Measurements from ENCODE around the gene WDR33.
A peak's percentile ranks its signal among the peaks of the same experiment; 100 is the strongest.

Gene WDR33

DNA sequence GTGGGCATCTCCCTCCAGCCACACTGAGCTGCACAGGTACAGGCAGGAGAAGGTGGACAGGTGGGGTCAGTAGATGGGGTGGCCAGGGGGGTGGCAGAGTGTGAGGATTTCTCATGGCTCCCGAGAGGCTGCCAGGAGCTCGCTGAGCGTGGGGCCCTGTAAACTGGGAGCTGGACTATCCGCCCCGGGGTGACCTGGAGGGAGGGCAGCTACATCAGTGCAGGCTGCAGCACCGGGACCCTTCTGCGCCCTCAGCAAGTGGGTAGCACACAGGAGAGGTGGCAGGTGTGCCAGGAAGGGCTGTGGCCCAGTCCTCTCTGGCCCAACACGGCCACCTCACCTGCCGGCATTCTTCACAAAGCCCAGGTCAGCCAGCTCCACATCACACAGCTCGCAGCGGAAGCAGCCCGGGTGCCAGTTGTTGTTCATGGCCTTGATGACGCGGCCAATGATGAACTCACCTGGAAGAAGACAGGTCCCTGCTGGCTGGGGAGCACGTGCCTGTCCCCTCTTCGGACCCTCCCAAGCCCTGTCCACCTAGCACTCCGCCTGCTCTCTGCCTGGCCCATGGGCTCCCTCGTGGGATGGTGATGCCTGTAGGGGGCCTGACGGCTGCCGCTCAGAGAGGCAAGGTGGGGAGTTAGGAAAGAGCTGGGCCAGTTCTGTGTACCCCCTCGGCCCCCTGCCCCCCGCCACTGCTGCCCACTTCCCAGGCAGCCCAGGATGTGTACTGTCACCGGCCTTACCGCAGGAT is 156.7 kb downstream of the WDR33 start:
- H2AK5ac ChIP-seq (ENCODE audit: low read length): no peak overlapping the region
- H4K12ac ChIP-seq (ENCODE audit: low read depth, low read length): no peak overlapping the region
- no peak overlapping the region for H2AFZ ChIP-seq (ENCODE audit: insufficient read depth, low read length, poor library complexity)
- no peak overlapping the region for H3K18ac ChIP-seq (ENCODE audit: low read length)
- no peak overlapping the region for H3K27ac ChIP-seq (ENCODE audit: low read depth, low read length)
- no peak overlapping the region for H3K23ac ChIP-seq (ENCODE audit: low read length)
- peaks cover 2% of the 10 kb centered on the region for H3K9me3 ChIP-seq (ENCODE audit: insufficient read depth, low read depth, low read length)
- no CpG with 5 or more reads among the region's 24 CpGs for WGBS (ENCODE audit: extremely low coverage, insufficient coverage, insufficient read length)
- no peaks in the 10 kb centered on the region for H3K27me3 ChIP-seq (ENCODE audit: insufficient read depth, low read length)
- no peak overlapping the region for H4K8ac ChIP-seq (ENCODE audit: low read depth, low read length)
- no peaks in the 10 kb centered on the region for H3K79me2 ChIP-seq (ENCODE audit: control insufficient read depth, insufficient read depth, low read length, poor library complexity)
- no peaks in the 10 kb centered on the region for H3K79me1 ChIP-seq (ENCODE audit: low read length)
- no peak overlapping the region for H3K4me2 ChIP-seq (ENCODE audit: low read length)
- H2BK120ac ChIP-seq (ENCODE audit: insufficient read depth, low read length, poor library complexity): no peak overlapping the region
- H3K4me3 ChIP-seq (ENCODE audit: low read depth, low read length): no peak overlapping the region
- no peak overlapping the region for H3K4ac ChIP-seq (ENCODE audit: low read depth, low read length)
- no peak overlapping the region for H3K14ac ChIP-seq (ENCODE audit: low read length)
- no peak overlapping the region for H4K91ac ChIP-seq (ENCODE audit: low read depth, low read length)
- no peak for DNase-seq
- H2BK12ac ChIP-seq (ENCODE audit: low read length): no peak overlapping the region
- no peak overlapping the region for H2BK5ac ChIP-seq (ENCODE audit: low read depth, low read length, poor library complexity)
- H3K36me3 ChIP-seq (ENCODE audit: control insufficient read depth in 1 of 2, insufficient read depth in 2 of 2, low read length in 2 of 2): peaks cover 0 to 2% of the 10 kb centered on the region in 2 experiments
- H3K4me1 ChIP-seq (ENCODE audit: control insufficient read depth in 1 of 2, insufficient read depth in 2 of 2, low read length in 2 of 2): peaks cover 16 to 19% of the 10 kb centered on the region in 2 experiments
- H3K9ac ChIP-seq (ENCODE audit: low read length): no peak overlapping the region

DNA sequence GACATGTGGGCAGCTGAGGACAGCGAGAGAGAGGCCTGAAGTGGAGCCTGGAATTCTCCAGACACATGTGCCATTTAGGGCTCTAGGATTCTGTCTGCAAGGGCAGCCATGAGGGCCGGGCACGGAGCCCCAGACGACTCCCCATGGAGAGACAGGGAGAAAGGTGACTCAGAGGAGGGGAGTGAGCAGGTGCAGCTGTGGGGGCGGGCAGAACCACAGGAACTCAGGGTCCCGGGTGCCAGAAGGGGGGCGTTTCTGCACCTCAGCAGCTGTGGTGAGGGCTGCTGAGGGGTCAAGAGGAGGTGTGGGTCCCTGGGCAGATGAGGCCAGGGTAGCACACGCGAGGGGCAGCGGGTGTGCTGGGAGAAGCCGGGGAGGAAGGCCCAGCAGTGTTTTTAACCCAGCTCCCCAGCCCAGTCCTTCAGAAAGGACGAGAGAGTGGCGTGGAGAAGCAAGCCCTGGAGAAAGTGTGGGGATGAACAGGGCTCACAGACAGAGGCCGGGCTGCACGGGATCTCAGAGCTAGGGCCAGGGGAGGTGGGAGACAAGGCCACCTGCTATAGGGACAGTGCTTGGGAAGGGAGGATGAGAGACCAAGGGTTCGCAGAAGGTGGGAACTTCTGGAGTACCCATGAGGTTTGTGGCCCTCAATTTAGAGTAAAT is 157.4 kb downstream of the WDR33 start:
- no peak overlapping the region for H3K14ac ChIP-seq (ENCODE audit: low read length)
- no peak overlapping the region for H4K12ac ChIP-seq (ENCODE audit: low read depth, low read length)
- H3K4me1 ChIP-seq (ENCODE audit: control insufficient read depth in 1 of 2, insufficient read depth in 2 of 2, low read length in 2 of 2): peaks cover 12 to 17% of the 10 kb centered on the region in 2 experiments
- peak overlapping the region; percentile 11 for H2AK5ac ChIP-seq (ENCODE audit: low read length)
- DNase-seq: no peak
- H3K4me2 ChIP-seq (ENCODE audit: low read length): no peak overlapping the region
- H2BK12ac ChIP-seq (ENCODE audit: low read length): no peak overlapping the region
- H3K27ac ChIP-seq (ENCODE audit: low read depth, low read length): no peak overlapping the region
- H2BK120ac ChIP-seq (ENCODE audit: insufficient read depth, low read length, poor library complexity): no peak overlapping the region
- H3K9me3 ChIP-seq (ENCODE audit: insufficient read depth, low read depth, low read length): peaks cover 2% of the 10 kb centered on the region
- no CpG with 5 or more reads among the region's 16 CpGs for WGBS (ENCODE audit: extremely low coverage, insufficient coverage, insufficient read length)
- H3K9ac ChIP-seq (ENCODE audit: low read length): no peak overlapping the region
- no peak overlapping the region for H3K4ac ChIP-seq (ENCODE audit: low read depth, low read length)
- no peak overlapping the region for H3K4me3 ChIP-seq (ENCODE audit: low read depth, low read length)
- H3K79me1 ChIP-seq (ENCODE audit: low read length): no peaks in the 10 kb centered on the region
- H3K27me3 ChIP-seq (ENCODE audit: insufficient read depth, low read length): no peaks in the 10 kb centered on the region
- H3K18ac ChIP-seq (ENCODE audit: low read length): no peak overlapping the region
- no peak overlapping the region for H4K8ac ChIP-seq (ENCODE audit: low read depth, low read length)
- H3K23ac ChIP-seq (ENCODE audit: low read length): no peak overlapping the region
- H3K36me3 ChIP-seq (ENCODE audit: control insufficient read depth in 1 of 2, insufficient read depth in 2 of 2, low read length in 2 of 2): peaks cover 0 to 2% of the 10 kb centered on the region in 2 experiments
- H2AFZ ChIP-seq (ENCODE audit: insufficient read depth, low read length, poor library complexity): no peak overlapping the region
- no peak overlapping the region for H2BK5ac ChIP-seq (ENCODE audit: low read depth, low read length, poor library complexity)
- no peak overlapping the region for H4K91ac ChIP-seq (ENCODE audit: low read depth, low read length)
- no peaks in the 10 kb centered on the region for H3K79me2 ChIP-seq (ENCODE audit: control insufficient read depth, insufficient read depth, low read length, poor library complexity)

- H3K23ac ChIP-seq (ENCODE audit: low read length): no peak overlapping the region
- H2AK5ac ChIP-seq (ENCODE audit: low read length): no peak overlapping the region
- H3K4me2 ChIP-seq (ENCODE audit: low read length): no peak overlapping the region
- DNase-seq: no peak
- no peaks in the 10 kb centered on the region for H3K79me2 ChIP-seq (ENCODE audit: control insufficient read depth, insufficient read depth, low read length, poor library complexity)
- peaks cover 2% of the 10 kb centered on the region for H3K9me3 ChIP-seq (ENCODE audit: insufficient read depth, low read depth, low read length)
- no peak overlapping the region for H2AFZ ChIP-seq (ENCODE audit: insufficient read depth, low read length, poor library complexity)
- no peak overlapping the region for H3K14ac ChIP-seq (ENCODE audit: low read length)
- no peak overlapping the region for H2BK12ac ChIP-seq (ENCODE audit: low read length)
- H2BK120ac ChIP-seq (ENCODE audit: insufficient read depth, low read length, poor library complexity): no peak overlapping the region
- no peak overlapping the region for H3K4me3 ChIP-seq (ENCODE audit: low read depth, low read length)
- H3K36me3 ChIP-seq (ENCODE audit: control insufficient read depth in 1 of 2, insufficient read depth in 2 of 2, low read length in 2 of 2): peaks cover 0 to 2% of the 10 kb centered on the region in 2 experiments
- H3K27ac ChIP-seq (ENCODE audit: low read depth, low read length): no peak overlapping the region
- H4K91ac ChIP-seq (ENCODE audit: low read depth, low read length): no peak overlapping the region
- H3K18ac ChIP-seq (ENCODE audit: low read length): no peak overlapping the region
- H3K9ac ChIP-seq (ENCODE audit: low read length): no peak overlapping the region
- H2BK5ac ChIP-seq (ENCODE audit: low read depth, low read length, poor library complexity): no peak overlapping the region
- WGBS (ENCODE audit: extremely low coverage, insufficient coverage, insufficient read length): no CpG with 5 or more reads among the region's 25 CpGs
- H3K4me1 ChIP-seq (ENCODE audit: control insufficient read depth in 1 of 2, insufficient read depth in 2 of 2, low read length in 2 of 2): peaks cover 12 to 17% of the 10 kb centered on the region in 2 experiments
- H3K27me3 ChIP-seq (ENCODE audit: insufficient read depth, low read length): no peaks in the 10 kb centered on the region
- H4K8ac ChIP-seq (ENCODE audit: low read depth, low read length): no peak overlapping the region
- H3K4ac ChIP-seq (ENCODE audit: low read depth, low read length): no peak overlapping the region
- H4K12ac ChIP-seq (ENCODE audit: low read depth, low read length): no peak overlapping the region
- H3K79me1 ChIP-seq (ENCODE audit: low read length): no peaks in the 10 kb centered on the region
Observed at GRCh38 chr2:127652786-127653357, 158.1 kb downstream of the WDR33 start.

- peaks cover 2% of the 10 kb centered on the region for H3K9me3 ChIP-seq (ENCODE audit: insufficient read depth, low read depth, low read length)
- peaks cover 12 to 17% of the 10 kb centered on the region in 2 experiments for H3K4me1 ChIP-seq (ENCODE audit: control insufficient read depth in 1 of 2, insufficient read depth in 2 of 2, low read length in 2 of 2)
- no peak overlapping the region for H2AK5ac ChIP-seq (ENCODE audit: low read length)
- H3K23ac ChIP-seq (ENCODE audit: low read length): no peak overlapping the region
- no peak overlapping the region for H3K4ac ChIP-seq (ENCODE audit: low read depth, low read length)
- H2AFZ ChIP-seq (ENCODE audit: insufficient read depth, low read length, poor library complexity): no peak overlapping the region
- H3K9ac ChIP-seq (ENCODE audit: low read length): no peak overlapping the region
- H3K27ac ChIP-seq (ENCODE audit: low read depth, low read length): peak overlapping the region; percentile 42
- no CpG with 5 or more reads among the region's 14 CpGs for WGBS (ENCODE audit: extremely low coverage, insufficient coverage, insufficient read length)
- H3K14ac ChIP-seq (ENCODE audit: low read length): no peak overlapping the region
- H2BK120ac ChIP-seq (ENCODE audit: insufficient read depth, low read length, poor library complexity): no peak overlapping the region
- H2BK12ac ChIP-seq (ENCODE audit: low read length): peak overlapping the region; percentile 7
- no peaks in the 10 kb centered on the region for H3K27me3 ChIP-seq (ENCODE audit: insufficient read depth, low read length)
- H2BK5ac ChIP-seq (ENCODE audit: low read depth, low read length, poor library complexity): no peak overlapping the region
- no peak overlapping the region for H4K12ac ChIP-seq (ENCODE audit: low read depth, low read length)
- no peaks in the 10 kb centered on the region for H3K79me2 ChIP-seq (ENCODE audit: control insufficient read depth, insufficient read depth, low read length, poor library complexity)
- H4K8ac ChIP-seq (ENCODE audit: low read depth, low read length): no peak overlapping the region
- H3K4me3 ChIP-seq (ENCODE audit: low read depth, low read length): no peak overlapping the region
- H3K36me3 ChIP-seq (ENCODE audit: control insufficient read depth in 1 of 2, insufficient read depth in 2 of 2, low read length in 2 of 2): peaks cover 0 to 2% of the 10 kb centered on the region in 2 experiments
- H3K18ac ChIP-seq (ENCODE audit: low read length): no peak overlapping the region
- H3K79me1 ChIP-seq (ENCODE audit: low read length): no peaks in the 10 kb centered on the region
- no peak overlapping the region for H3K4me2 ChIP-seq (ENCODE audit: low read length)
- DNase-seq: no peak
- H4K91ac ChIP-seq (ENCODE audit: low read depth, low read length): no peak overlapping the region
Observed at GRCh38 chr2:127651971-127652550, 158.9 kb downstream of the WDR33 start.

All from trophoblast cell (in vitro differentiated cells and primary cell).